HG03432 (cell line): ENCODE results near the gene CYB5B.

Experiments
- ATAC-seq: cut with Tn5 transposase; IDR thresholded peaks from one replicate; pipeline ENCODE4 v1.9.1; 2021; ENCODE audit warnings: mild to moderate bottlenecking, moderate library complexity; ENCODE audit not compliant: unreplicated experiment

CYB5B gene

GRCh38 chr16:69482410-69482991 is 58.1 kb downstream of the CYB5B start:
- no peak for ATAC-seq

- no peak for ATAC-seq
These were observed 59.2 kb downstream of the CYB5B start for GRCh38 chr16:69483611-69484010.

- no peak for ATAC-seq
These were observed 60.9 kb downstream of the CYB5B start for GRCh38 chr16:69485361-69485760.

- ATAC-seq: no peak
These were observed 61.4 kb downstream of the CYB5B start for GRCh38 chr16:69485816-69486215.

- ATAC-seq: no peak
These were observed 61.9 kb downstream of the CYB5B start for GRCh38 chr16:69486272-69486671.

DNA sequence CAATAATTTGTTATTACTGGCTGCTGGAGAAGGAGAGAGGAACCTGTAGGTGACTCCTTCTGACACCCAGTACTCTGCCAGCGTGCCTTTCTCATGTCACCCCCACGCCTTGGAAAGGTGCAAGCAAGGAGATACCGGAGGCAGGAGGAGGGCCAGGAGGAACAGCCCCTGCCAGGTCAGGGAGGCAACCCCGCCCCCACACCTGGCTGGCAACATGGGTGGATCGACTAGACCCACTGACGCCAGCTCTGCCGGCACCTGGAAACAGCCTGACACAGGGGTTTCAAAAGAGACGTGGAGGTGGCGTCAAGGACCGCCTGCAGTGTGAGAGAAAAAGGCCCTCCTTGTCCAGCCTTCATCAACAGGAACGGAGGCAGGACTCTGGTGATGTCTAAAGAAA is 62.3 kb downstream of the CYB5B start:
- ATAC-seq: no peak

- ATAC-seq: no peak
These were observed 66.4 kb downstream of the CYB5B start for GRCh38 chr16:69490707-69491324.

DNA sequence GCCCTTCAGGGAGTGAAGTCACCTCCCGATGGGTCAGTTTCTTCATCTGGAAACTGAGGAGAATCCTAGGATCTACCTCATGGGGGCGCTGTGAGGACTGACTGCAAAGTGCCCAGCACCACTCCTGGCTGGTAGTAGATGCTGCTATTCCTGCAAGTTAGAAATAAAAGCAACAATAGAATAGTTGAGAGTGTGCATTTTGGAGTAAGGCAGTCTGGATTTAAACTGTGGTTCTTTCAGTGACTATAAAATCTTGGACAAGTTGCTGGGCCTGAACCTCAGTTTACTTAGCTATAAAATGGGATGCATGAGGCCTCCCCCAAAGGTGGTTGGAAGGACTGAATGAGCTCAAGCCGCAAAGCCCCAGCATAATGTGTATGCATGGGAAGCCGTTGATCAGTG is 70.6 kb downstream of the CYB5B start:
- no peak for ATAC-seq

GRCh38 chr16:69495821-69496220 is 71.4 kb downstream of the CYB5B start:
- no peak for ATAC-seq

DNA sequence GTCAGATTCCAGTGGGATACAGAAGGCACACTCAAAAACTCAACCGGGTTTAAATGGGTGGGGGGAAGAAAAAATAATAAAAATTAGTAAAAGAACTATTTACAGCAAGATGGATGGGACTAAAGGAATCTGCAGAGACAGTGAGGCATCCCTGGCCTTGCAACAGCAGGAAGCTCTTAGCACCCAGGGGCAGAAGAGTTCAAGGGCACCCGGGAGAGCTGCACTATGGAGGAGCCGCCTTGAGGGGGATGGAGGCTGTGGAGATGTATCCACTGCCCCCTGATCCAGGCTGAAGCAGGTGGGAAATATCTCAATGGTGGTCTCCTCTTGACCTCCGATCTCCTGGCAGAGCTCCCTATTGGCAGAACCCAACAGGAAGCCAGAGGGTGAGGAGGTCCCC is 72.0 kb downstream of the CYB5B start:
- ATAC-seq: no peak

GRCh38 chr16:69496896-69497295 is 72.5 kb downstream of the CYB5B start:
- ATAC-seq: no peak

DNA sequence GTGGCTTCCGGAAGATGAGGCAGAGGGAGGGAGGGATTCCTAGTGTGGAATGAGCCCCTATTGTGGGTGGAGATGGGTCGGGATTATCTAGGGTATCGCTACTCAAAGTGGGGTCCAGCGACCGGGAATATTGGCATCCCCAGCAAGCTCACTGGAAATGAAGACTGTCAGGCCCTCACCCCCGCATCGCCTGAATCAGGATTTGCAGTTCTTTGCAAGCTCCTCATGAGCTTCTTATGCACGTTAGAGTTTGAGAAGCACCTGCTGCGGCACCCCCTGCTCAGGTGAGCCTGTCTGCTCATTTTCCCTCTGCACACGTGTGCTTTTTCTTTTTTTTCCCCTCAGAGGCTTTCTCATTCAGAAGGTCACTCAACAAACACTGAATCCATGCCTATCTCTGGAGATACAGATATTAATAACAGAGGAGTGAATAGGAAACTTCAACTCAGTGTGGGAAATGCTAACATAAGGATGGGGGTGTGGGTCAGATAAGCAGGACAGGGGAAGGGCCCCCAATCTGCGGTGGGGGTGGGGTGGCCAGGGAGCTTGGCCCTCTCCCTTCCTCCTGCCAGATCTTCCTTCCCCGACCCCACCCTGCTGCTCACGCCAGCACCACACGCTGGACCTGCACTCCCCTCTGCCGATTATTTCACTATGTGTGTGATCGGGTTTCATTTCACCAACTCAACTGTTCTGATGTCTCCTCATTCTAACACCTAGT is 73.6 kb downstream of the CYB5B start:
- no peak for ATAC-seq

DNA sequence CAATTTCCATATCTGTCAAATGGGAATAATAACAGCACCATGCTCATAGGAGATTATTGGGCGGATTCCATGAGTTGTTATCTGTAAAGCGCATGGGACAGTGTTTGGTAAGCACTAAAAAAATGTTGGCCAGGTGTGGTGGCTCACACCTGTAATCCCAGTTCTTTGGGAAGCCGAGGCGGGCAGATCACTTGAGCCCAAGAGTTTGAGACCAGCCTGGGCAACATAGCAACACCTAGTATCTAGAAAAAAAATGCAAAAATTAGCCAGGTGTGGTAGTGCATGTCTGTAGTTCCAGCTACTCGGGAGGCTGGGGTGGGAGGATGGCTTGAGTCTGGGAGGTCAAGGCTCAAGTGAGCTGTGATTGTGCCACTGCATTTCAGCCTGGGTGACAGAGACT is 74.5 kb downstream of the CYB5B start:
- no peak for ATAC-seq

DNA sequence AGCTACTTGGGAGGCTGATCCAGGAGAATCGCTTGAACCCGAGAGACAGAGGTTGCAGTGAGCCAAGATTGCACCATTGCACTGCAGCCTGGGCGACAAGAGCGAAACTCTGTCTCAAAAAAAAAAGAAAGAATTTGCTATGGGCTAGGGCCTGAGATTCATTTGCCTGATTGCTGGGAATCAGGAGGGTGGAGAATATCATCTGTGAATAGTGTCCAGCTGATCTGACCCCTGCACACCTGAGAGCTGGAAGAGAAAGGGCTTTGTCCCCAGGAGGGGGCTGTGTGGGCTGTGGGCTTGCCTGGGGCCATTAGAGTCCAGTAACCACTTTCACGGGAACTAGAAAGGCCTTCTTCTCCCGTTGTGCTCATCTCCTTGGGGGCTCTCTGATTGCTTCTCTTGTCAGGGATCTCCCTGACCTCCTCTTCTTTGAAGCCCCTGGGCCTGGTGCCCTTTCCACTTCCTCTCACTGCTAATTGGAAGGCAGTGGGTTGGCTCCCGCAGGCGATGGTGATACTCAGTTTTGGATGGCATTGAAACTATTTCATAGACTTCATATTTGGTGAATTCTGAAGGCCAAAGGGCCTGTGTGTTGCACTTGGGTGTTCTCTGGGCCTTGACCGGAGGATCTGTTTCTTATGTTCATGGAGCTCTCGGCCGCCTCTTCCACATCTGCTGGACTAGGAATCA is 75.3 kb downstream of the CYB5B start:
- ATAC-seq: no peak

DNA sequence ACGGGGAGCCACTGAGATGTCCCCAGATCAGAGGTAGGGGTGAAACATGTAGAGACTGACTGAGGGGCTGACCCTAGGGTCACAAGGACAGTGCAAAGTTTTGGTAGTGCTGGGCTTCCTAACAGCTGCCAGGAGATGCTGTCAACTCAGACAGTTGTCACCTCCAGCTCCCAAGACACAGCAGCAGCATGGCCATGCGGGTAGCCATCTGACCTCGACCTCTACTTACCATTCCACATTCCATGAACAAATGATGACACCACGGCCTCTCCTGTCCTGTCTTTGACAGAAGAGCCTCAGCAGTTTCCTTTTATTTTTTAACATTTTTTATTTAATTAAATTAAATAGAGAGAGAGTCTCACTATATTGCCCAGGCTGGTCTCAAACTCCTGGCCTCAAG is 76.1 kb downstream of the CYB5B start:
- ATAC-seq: no peak

GRCh38 chr16:69501956-69502745 is 77.7 kb downstream of the CYB5B start:
- no peak for ATAC-seq

DNA sequence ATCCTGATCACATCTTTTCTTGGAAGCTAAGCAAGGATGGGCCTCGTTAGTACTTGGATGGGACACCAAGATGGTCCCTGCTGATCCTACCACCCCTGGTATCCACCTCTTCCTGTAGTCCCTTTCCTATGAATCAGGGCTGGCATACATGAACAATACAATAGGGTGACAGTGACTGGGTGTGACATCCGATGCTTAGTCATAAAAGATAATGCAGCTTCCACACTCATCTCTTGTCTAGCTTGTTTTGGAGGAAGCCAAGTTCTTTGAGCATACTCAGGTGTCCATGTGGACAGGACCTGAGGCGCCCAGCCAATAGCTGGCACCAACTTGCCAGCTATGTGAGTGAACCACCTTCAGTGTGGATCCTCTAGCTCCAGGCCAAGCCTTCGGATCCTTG is 78.8 kb downstream of the CYB5B start:
- no peak for ATAC-seq

DNA sequence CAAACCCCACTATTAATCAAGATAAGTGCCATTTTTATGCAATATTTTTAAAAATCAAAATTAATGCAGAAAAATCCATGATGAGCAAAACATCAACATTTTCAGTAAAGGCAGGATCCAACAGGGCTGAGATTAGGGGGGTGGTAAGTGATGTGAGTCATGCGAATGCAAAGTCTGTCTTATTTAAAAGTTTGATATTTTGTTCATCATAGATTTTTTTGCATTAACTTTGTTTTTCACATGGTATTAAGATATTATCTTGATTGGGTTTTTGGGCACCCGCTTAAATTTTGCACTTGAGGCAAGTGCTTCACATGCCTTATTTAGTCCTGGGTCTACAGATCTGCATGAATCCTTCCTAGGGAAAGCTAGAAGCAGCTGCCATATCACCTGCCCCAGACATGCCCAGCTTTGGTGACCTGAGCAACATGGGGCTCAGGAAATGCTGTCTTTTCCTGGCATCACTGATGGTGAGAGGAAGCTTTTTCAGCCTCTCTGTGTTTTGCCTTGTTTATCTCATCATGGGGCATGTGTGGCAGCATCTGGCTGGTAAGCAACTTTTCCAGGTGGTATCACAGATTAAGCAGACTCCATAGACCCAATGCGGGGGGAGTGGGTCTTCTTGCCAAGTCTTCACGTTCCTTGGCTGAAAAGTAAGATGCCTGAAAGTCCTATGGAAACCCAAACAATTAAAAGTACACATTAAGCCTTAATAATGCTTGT is 83.8 kb downstream of the CYB5B start:
- ATAC-seq: no peak

DNA sequence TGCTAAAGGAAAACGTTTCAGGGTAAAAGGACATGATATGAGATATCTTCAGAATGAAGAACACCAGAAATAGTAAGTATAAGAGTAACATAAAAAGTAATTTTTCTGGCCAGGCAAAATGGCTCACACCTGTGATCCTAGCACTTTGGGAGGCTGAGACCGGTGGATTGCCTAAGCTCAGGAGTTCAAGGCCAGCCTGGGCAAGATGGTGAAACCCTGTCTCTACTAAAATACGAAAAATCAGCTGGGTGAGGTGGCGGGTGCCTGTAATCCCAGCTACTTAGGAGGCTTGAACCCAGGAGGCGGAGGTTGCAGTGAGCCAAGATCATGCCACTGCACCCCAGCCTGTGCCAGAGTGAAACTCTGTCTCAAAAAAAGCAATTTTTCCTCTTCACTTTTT is 84.7 kb downstream of the CYB5B start:
- ATAC-seq: no peak

DNA sequence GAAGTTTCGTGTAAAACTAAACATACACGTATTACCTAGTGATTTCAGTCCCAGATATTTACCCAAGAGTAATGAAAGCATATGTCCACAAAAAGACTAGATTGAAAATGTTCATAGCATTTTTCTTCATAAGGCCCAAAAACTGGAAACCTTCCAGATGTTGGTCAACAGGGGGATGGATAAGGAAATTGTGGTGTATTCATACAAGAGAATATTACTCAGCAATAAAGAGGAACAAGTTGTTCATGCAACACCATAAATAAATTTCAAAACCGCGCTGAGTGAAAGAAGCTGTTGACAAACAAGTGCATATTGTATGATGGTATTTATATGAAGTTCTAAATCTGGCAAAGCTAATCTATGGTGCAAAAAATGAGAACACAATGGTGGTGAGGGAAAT is 87.2 kb downstream of the CYB5B start:
- ATAC-seq: no peak
